Activated naive CD4-positive, alpha-beta T cell treated with anti-CD3 and anti-CD28 coated beads, Interleukin-2, amount 50 U/mL, for 24 hours (primary cell): ENCODE data around the gene PSMC3IP.
"Not testable (repeated sequence)": the region's sequence is repeated elsewhere in the genome, so short reads cannot be mapped to it uniquely, and the experiment has no call there.

ENCODE experiments used
- H3K27ac Mint-ChIP-seq: one replicate; pipeline ENCODE4 v1.8.0; 2021; ENCODE audit warnings: mild to moderate bottlenecking, mixed read lengths
- H3K27me3 Mint-ChIP-seq: one replicate; pipeline ENCODE4 v1.8.0; 2021; ENCODE audit warnings: mixed read lengths
- H3K36me3 Mint-ChIP-seq: one replicate; pipeline ENCODE4 v1.8.0; 2021; ENCODE audit warnings: mixed read lengths
- H3K4me1 Mint-ChIP-seq: one replicate; pipeline ENCODE4 v1.8.0; 2021; ENCODE audit warnings: mixed read lengths
- H3K4me3 Mint-ChIP-seq: one replicate; pipeline ENCODE4 v1.8.0; 2021; ENCODE audit warnings: mild to moderate bottlenecking, mixed read lengths
- H3K9me3 Mint-ChIP-seq: one replicate; pipeline ENCODE4 v1.8.0; 2021; ENCODE audit warnings: mixed read lengths

The PSMC3IP gene

GRCh38 chr17:42577532-42578281 lies at the start of gene PSMC3IP:
PSMC3IP (minus strand) TSS chr17:42577729; CDS start chr17:42577686, 43 bp downstream.
- Mint-ChIP-seq H3K27me3 (no peaks in the 10 kb centered on the region), H3K27ac (peak within 1 kb of the TSS; percentile 98), H3K9me3 (no peaks in the 10 kb centered on the region), H3K4me1 (peaks cover 31% of the 10 kb centered on the region), H3K4me3 (peak within 1 kb of the TSS; percentile 98), H3K36me3 (peaks cover 7% of the 10 kb centered on the region)

- Mint-ChIP-seq H3K36me3 (no peaks in the 10 kb centered on the region), H3K9me3 (no peaks in the 10 kb centered on the region), H3K27me3 (no peaks in the 10 kb centered on the region), H3K4me3 (no peak overlapping the region), H3K27ac (no peak overlapping the region), H3K4me1 (no peaks in the 10 kb centered on the region)
Observed at GRCh38 chr17:42623732-42624596, 46.4 kb upstream of the PSMC3IP start.

- no peak overlapping the region for H3K27ac Mint-ChIP-seq
- H3K9me3 Mint-ChIP-seq = no peaks in the 10 kb centered on the region
- H3K4me1 Mint-ChIP-seq = no peaks in the 10 kb centered on the region
- no peak overlapping the region for H3K4me3 Mint-ChIP-seq
- H3K27me3 Mint-ChIP-seq = no peaks in the 10 kb centered on the region
- H3K36me3 Mint-ChIP-seq = no peaks in the 10 kb centered on the region
Observed at GRCh38 chr17:42623271-42623670, 45.7 kb upstream of the PSMC3IP start.

- not testable (repeated sequence) for H3K36me3 Mint-ChIP-seq, H3K9me3 Mint-ChIP-seq, H3K4me1 Mint-ChIP-seq, H3K27ac Mint-ChIP-seq, H3K4me3 Mint-ChIP-seq, H3K27me3 Mint-ChIP-seq
Observed at GRCh38 chr17:42621987-42622386, 44.5 kb upstream of the PSMC3IP start.

GRCh38 chr17:42618442-42619150 lies 41.1 kb upstream of the PSMC3IP start:
- H3K4me3 Mint-ChIP-seq = no peak overlapping the region
- no peak overlapping the region for H3K27ac Mint-ChIP-seq
- peaks cover 5% of the 10 kb centered on the region for H3K36me3 Mint-ChIP-seq
- H3K27me3 Mint-ChIP-seq = no peaks in the 10 kb centered on the region
- H3K4me1 Mint-ChIP-seq = no peaks in the 10 kb centered on the region
- no peaks in the 10 kb centered on the region for H3K9me3 Mint-ChIP-seq

GRCh38 chr17:42617956-42618431 lies 40.5 kb upstream of the PSMC3IP start:
- Mint-ChIP-seq H3K36me3 (peaks cover 6% of the 10 kb centered on the region), H3K27me3 (no peaks in the 10 kb centered on the region), H3K4me3 (no peak overlapping the region), H3K4me1 (no peaks in the 10 kb centered on the region), H3K9me3 (no peaks in the 10 kb centered on the region), H3K27ac (no peak overlapping the region)

- Mint-ChIP-seq H3K4me3 (no peak overlapping the region), H3K36me3 (peaks cover 10% of the 10 kb centered on the region), H3K9me3 (no peaks in the 10 kb centered on the region), H3K4me1 (no peaks in the 10 kb centered on the region), H3K27me3 (no peaks in the 10 kb centered on the region), H3K27ac (no peak overlapping the region)
Observed at GRCh38 chr17:42613699-42614295, 36.3 kb upstream of the PSMC3IP start.

GRCh38 chr17:42612013-42612412 lies 34.5 kb upstream of the PSMC3IP start:
- H3K4me1 Mint-ChIP-seq = peaks cover 15% of the 10 kb centered on the region
- H3K36me3 Mint-ChIP-seq = peaks cover 10% of the 10 kb centered on the region
- no peak overlapping the region for H3K4me3 Mint-ChIP-seq
- no peaks in the 10 kb centered on the region for H3K9me3 Mint-ChIP-seq
- H3K27ac Mint-ChIP-seq = no peak overlapping the region
- no peaks in the 10 kb centered on the region for H3K27me3 Mint-ChIP-seq

GRCh38 chr17:42609814-42610801 lies 32.6 kb upstream of the PSMC3IP start:
- Mint-ChIP-seq H3K4me1 (peaks cover 34% of the 10 kb centered on the region), H3K27ac (peak overlapping the region; percentile 99), H3K4me3 (peak overlapping the region; percentile 100), H3K36me3 (peaks cover 12% of the 10 kb centered on the region)
- not testable (repeated sequence) for H3K27me3 Mint-ChIP-seq, H3K9me3 Mint-ChIP-seq

GRCh38 chr17:42609182-42609813 lies 31.8 kb upstream of the PSMC3IP start, which contains the start of the genes RETREG3 and TUBG1:
RETREG3 (minus strand) TSS chr17:42609374; CDS start chr17:42609324, 50 bp downstream.
TUBG1 (plus strand) TSS chr17:42609683; CDS start chr17:42609738, 55 bp downstream.
- Mint-ChIP-seq H3K4me3 (peak within 1 kb of the TSS; percentile 100), H3K27ac (peak within 1 kb of the TSS; percentile 99), H3K4me1 (peaks cover 42% of the 10 kb centered on the region), H3K36me3 (peaks cover 12% of the 10 kb centered on the region), H3K27me3 (no peaks in the 10 kb centered on the region), H3K9me3 (no peaks in the 10 kb centered on the region)

GRCh38 chr17:42608305-42609181 lies 31.0 kb upstream of the PSMC3IP start:
- H3K27me3 Mint-ChIP-seq = no peaks in the 10 kb centered on the region
- H3K4me3 Mint-ChIP-seq = peak overlapping the region; percentile 100
- no peaks in the 10 kb centered on the region for H3K9me3 Mint-ChIP-seq
- peak overlapping the region; percentile 99 for H3K27ac Mint-ChIP-seq
- peaks cover 7% of the 10 kb centered on the region for H3K36me3 Mint-ChIP-seq
- peaks cover 48% of the 10 kb centered on the region for H3K4me1 Mint-ChIP-seq

GRCh38 chr17:42607769-42608168 lies 30.2 kb upstream of the PSMC3IP start:
- Mint-ChIP-seq H3K4me3 (peak overlapping the region; percentile 100), H3K4me1 (peaks cover 56% of the 10 kb centered on the region), H3K9me3 (no peaks in the 10 kb centered on the region), H3K36me3 (peaks cover 11% of the 10 kb centered on the region), H3K27ac (peak overlapping the region; percentile 99), H3K27me3 (no peaks in the 10 kb centered on the region)

GRCh38 chr17:42603318-42603717 lies 25.8 kb upstream of the PSMC3IP start:
- peaks cover 76% of the 10 kb centered on the region for H3K4me1 Mint-ChIP-seq
- H3K27ac Mint-ChIP-seq = peak overlapping the region; percentile 73
- H3K36me3 Mint-ChIP-seq = peaks cover 8% of the 10 kb centered on the region
- no peaks in the 10 kb centered on the region for H3K27me3 Mint-ChIP-seq
- no peak overlapping the region for H3K4me3 Mint-ChIP-seq
- no peaks in the 10 kb centered on the region for H3K9me3 Mint-ChIP-seq
